Coronary artery (tissue), 2 donors: Measurements from ENCODE around the gene GNPDA1.

ENCODE experiments used
- DNase-seq: peaks from one replicate; pipeline ENCODE4 v3.0.0-alpha.2; 2017; ENCODE audit warnings: low spot score
- H3K27ac ChIP-seq, 2 donors: fragments of 200-600 bp; sonication (generic); one replicate each; pipeline ENCODE4 v1.5.1; 2016 to 2019
- H3K4me3 ChIP-seq: fragments of 200-600 bp; sonication (generic); 2 replicates; pipeline ENCODE4 v1.5.1; 2016; ENCODE audit warnings: mild to moderate bottlenecking, moderate library complexity
- TF ChIP-seq, protein P1 (sequence below): fragments of 200-600 bp; sonication (generic); IDR thresholded peaks from one replicate; pipeline ENCODE4 v1.5.1; 2019; ENCODE audit warnings: antibody characterized with exemption

The GNPDA1 gene

GRCh38 chr5:141989720-141990119 lies 23.1 kb downstream of the GNPDA1 start:
- Histone ChIP-seq H3K4me3 (no peak overlapping the region), H3K27ac (no peak overlapping the region)
- DNase-seq = no peak
- TF ChIP-seq, protein P1, sequence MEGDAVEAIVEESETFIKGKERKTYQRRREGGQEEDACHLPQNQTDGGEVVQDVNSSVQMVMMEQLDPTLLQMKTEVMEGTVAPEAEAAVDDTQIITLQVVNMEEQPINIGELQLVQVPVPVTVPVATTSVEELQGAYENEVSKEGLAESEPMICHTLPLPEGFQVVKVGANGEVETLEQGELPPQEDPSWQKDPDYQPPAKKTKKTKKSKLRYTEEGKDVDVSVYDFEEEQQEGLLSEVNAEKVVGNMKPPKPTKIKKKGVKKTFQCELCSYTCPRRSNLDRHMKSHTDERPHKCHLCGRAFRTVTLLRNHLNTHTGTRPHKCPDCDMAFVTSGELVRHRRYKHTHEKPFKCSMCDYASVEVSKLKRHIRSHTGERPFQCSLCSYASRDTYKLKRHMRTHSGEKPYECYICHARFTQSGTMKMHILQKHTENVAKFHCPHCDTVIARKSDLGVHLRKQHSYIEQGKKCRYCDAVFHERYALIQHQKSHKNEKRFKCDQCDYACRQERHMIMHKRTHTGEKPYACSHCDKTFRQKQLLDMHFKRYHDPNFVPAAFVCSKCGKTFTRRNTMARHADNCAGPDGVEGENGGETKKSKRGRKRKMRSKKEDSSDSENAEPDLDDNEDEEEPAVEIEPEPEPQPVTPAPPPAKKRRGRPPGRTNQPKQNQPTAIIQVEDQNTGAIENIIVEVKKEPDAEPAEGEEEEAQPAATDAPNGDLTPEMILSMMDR = no peak

- Histone ChIP-seq H3K27ac (no peak overlapping the region), H3K4me3 (no peak overlapping the region)
- no peak for DNase-seq
- TF ChIP-seq, protein P1 = no peak
Observed at GRCh38 chr5:141986072-141986471, 26.8 kb downstream of the GNPDA1 start.

DNA sequence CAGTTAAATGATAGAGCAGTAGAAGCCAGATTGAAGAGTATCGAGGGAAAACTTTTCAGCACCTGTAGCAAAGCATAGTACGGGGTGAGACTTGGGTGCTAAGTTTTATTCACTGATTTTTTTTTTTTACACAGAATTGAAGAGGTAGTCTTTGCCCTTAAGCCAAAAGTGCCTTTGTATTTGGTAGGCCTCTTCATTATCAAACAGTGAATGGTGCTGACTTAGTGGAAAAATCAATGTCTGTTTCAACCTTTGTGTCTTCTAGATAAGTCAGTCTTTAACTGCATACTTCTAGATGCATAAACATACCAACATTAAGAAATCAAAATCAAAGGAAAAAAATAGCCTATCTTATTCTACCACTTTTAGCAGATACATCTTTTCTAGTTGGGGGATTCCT lies 30.2 kb downstream of the GNPDA1 start:
- DNase-seq = no peak
- H3K4me3 ChIP-seq = no peak overlapping the region
- H3K27ac ChIP-seq = no peak overlapping the region
- TF ChIP-seq, protein P1 = no peak

DNA sequence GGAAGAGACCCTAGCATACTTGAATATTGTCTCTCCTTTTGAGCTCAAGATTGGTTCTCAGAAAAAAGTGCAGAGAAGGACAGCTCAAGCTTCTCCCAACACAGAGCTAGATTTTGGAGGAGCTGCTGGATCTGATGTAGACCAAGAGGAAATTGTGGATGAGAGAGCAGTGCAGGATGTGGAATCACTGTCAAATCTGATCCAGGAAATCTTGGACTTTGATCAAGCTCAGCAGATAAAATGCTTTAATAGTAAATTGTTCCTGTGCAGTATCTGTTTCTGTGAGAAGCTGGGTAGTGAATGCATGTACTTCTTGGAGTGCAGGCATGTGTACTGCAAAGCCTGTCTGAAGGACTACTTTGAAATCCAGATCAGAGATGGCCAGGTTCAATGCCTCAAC lies 34.4 kb downstream of the GNPDA1 start:
- no peak for DNase-seq
- Histone ChIP-seq H3K27ac (no peak overlapping the region), H3K4me3 (no peak overlapping the region)
- TF ChIP-seq, protein P1 = no peak

DNA sequence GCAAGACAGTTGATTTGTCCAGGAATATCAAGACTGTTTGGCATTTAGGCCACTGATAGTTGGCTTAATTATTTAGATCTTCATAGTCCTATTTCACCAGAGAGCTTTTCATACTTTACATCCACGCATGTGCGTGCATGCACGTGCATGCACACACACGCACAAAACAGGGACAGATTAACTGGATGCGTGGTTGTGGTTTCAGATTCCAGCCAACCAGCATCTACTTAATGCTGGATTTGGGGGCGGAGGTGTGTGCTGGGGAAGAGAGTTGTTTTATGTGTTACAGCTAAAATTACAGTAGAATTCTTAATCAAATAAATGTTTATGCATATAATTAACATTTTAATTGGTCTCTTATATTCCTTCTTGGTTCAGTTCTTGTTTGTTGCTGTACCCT lies 36.7 kb downstream of the GNPDA1 start:
- Histone ChIP-seq H3K27ac (no peak overlapping the region), H3K4me3 (no peak overlapping the region)
- TF ChIP-seq, protein P1 = no peak
- no peak for DNase-seq

DNA sequence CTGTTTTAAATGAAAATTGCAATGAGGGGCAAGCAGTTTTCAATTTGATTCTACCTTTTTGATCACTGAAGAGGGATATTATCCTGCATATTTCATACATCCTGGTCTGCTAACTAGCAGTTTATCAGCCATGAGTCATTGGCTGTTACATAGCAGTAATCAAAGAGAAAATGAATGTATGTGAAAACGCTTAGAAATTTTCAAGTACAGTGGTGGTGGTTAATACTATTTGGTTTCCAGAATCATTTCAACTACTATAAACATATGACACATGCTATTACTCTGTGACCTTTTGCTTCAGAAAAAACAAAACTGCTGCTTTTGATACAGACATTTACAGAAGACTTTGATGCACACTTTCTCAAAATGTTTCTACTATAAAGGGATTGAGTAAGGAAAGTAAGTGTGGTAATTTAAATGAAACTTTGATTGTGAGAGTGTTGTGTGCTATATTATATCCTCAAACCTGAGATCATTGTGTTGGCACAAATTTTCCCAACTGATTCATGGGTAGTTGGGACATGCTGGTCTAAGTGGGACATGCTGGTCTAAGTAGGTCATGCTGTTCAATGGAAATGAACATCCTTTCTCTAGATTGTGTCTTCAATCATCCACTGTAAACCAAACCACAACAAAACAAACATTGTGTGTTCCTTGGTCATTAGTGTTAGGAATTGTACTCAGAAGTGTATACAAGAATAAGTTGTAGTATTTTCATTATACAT lies 38.8 kb downstream of the GNPDA1 start:
- TF ChIP-seq, protein P1 = no peak
- no peak for DNase-seq
- Histone ChIP-seq H3K27ac (no peak overlapping the region), H3K4me3 (no peak overlapping the region)
